Activated CD8-positive, alpha-beta memory T cell treated with anti-CD3 and anti-CD28 coated beads for 24 hours (primary cell): Measurements from ENCODE around the gene C1orf87.
"Not testable (repeated sequence)": the region's sequence is repeated elsewhere in the genome, so short reads cannot be mapped to it uniquely, and the experiment has no call there.

Source experiments
- DNase-seq: peaks from one replicate; pipeline ENCODE4 v3.0.0-alpha.2; 2020

The C1orf87 gene

DNA sequence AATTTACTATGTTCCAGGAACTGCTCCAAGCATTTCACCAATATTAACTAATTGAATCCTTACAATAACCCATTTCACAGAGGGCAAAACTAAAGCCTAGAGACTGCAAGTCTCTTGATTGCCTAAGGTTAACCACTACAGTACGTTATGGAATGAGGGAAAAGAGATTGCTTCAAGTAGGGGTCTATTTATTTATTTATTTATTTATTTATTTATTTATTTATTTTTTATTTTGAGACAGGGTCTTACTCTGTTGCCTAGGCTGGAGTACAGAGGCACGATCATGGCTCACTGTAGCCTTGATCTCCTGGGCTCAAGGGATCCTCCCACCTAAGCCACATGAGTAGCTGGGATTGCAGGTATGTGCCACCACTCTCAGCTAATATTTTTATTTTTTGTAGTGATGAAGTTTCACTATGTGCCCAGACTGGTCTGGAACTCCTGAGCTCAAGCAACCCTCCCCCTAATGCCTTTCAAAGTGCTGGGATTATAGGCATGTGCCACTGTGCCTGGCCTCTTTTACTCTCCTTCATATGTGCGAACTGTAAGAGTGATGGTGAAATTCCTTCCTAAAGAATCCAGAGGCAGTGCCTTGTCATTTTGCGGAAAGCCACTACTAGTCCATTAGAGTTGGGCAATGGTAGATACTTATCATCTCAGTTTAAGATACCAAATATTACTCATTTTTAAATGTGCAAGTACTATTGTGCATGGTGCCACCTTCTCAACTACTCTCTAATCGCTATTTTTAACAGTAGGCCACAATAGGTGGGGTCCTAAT, 81.3 kb downstream of the C1orf87 start:
- no peak for DNase-seq

DNA sequence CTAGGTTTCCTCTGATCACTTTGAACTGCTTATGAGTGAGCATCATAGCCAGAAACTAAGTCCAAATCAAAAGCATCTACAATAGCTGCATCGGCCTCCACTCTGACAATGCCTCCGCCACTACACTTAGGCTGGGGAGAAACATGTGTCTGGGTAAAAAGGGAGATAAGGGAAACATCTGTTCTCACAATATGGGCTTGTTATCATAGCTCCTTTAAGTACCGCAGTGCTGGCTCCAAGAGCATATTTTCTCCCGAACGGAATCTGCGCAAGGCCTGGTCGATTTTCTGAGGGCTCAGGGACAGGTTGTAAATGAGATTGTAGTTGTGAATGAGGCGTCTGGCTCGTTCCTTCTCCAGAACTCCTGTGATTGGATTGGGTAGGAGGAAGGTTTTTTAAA, 83.1 kb downstream of the C1orf87 start:
- DNase-seq: no peak

DNA sequence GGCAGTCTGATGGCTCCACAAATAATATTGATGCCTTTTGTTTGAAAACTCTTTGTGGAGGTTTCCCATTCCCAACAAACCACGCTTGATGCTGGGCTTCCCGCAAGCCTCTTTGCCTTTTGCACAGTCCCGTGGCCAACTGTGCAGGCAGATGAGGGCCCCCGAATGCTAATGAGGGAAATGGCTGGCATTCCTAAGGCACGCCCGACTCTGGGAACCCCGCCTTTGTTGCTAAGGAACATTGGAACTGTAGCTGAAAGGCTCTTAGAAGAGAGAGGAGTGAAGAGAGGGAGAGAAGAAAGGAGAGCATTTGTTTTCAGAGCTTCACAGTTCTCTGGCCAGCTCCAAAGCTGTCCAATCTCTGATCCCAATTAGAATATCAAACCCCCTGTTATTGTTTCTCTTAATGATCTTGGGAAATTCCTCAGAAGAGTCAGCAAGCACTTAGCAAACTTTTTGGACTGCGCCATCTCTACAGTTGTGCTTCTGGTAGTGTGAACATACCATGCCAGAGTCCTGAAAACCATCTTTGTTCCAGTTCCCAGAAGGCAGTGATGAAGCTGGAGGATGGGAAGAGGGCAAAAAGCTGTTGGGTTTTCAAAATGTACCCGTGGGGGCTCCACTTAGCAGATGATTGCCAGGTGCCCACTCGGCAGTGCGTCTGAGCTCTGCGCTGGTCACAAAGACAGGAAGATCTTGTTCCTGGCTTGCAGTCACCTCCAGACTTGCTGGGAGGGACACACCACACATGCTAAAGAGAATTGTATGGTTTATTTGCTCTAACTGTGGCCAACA, 86.9 kb downstream of the C1orf87 start:
- DNase-seq: no peak

DNA sequence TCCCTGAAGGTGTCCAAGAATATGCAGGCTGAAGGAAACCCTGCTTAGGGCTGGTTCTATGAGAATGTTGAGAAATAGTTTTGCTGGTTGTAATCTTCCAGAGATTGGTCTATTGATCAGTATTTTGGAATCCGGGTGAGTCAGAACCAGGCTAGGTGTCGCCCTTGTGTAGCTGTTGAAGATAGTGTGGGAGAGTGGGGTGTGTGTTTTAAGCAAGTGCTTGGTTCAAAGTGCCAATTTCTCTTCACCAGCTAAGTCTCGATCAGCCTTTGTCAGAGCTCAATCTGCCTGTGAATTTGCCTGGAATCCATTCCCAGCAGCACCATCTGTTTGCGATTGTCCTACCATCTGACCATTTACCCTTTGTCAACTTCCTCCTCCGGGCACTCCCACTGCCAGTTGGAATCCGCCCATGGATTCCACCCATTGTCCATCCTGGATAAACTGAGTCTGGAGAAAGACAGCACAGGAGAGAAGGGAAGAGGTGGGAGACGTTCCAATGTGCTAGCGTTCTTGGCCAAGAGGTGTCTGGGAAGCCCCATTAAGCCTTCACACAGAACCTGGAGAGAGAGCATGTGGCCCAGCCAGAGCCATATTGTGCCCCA, 87.6 kb downstream of the C1orf87 start:
- no peak for DNase-seq

DNA sequence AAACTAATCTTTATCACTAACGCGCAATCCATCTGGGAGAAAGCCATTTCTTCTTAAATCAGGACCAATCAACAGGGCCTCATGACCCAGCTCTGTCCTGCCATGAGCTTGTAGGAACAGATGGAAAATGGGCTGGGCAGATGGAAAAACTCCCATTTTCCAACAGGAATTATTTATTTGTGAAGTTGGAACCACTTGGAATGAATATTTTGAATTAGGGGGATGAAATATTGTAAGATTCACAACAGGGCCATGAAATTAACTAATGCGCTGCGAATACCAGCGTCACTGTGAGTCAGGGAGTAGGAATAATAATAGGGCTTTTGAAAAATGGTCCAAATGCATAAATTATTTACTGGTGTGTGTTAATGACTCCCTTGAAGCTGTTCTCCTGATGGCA, 93.9 kb downstream of the C1orf87 start:
- no peak for DNase-seq

DNA sequence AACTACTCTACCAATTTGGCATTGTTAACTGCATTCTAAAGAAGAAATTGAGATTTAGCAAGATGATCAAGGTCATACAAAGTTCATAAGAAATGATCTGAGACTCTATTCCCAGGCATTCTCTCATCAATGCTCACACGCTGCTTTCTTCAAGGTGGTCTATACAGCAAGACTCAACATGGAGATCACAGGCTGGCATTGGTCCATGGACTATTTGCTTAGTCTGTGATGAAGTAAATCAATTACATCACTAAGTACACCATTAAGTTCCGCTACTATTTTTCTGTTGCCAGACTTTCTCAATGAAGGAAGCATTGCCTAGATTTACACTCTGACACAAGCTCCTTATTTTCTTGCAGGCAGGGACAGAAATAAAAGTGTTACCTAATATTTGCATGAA, 95.1 kb downstream of the C1orf87 start:
- no peak for DNase-seq

DNA sequence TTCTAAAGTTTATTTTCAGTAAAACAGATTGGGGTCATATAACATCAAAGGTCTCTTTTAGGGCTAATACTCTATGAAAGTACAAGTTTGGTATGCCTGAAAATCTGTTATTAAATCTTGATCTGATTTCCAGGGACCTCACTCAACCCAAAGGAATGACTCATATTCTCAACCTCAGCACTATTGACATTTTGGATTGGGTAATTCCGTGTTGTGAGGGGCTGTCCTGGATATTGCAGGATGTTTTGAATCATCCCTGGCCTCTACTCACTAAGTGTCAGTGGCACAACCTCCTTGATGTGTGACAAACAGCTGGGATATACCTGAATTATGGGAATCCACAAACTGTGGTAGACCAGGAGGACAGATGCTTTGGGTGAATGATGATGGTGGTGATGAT, 95.5 kb downstream of the C1orf87 start:
- DNase-seq: no peak

DNA sequence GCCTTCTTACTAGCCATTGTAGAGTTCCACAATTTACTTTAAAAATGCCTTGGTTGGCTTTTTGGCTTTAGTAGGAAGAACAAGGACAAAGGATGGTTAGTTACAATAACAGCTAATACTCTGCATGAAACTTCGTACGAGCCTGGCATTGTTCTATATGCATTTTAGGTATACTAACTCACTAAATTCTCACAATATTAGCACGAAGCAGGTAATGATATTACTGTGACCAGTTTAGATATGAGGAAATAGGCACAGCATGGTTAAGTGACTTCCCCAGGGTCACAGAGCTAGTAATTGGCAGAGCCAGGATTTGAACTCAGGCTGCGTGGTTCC, 96.5 kb downstream of the C1orf87 start:
- no peak for DNase-seq

DNA sequence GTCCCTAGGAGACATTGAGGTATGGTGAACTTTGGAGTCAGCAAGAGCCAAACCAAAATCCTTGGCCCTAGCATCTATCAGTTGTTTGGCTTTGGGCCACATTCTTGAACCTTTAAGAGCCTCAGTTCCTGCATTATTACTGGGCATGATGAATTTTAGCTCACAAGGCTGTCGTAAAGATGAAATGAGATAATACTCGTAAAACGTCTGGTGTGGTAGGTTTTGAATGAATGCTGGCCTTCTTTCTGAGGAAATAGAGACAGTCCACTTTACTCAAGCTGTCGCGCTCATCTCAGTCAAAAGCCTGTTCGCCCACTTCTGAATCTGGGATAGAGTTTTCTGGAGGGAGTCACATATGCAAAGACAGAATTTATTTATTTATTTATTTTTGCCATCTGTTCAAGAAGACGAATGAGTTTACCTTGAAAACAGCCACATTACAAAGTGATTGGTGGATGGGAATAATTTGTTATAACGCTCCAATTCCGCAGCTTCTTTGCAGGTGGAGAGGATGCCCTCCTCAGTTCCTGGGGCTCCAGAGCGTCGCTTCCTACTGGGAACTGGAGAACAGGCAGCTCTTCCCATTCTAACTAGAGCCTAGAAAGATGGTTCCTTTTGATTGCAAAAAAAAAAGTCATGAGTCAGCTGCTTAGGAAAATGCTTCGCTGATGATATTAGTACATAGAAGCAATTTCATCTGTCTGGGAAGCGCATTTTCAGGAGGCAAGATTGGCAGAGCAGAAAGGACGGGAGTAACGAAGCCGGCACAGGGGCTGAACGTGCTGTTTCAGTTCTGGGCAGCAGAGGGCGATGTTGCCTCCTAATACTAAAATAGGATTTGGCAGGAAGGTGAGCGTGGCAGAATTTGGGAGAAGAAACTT, 97.1 kb downstream of the C1orf87 start:
- DNase-seq: peak; percentile 78

DNA sequence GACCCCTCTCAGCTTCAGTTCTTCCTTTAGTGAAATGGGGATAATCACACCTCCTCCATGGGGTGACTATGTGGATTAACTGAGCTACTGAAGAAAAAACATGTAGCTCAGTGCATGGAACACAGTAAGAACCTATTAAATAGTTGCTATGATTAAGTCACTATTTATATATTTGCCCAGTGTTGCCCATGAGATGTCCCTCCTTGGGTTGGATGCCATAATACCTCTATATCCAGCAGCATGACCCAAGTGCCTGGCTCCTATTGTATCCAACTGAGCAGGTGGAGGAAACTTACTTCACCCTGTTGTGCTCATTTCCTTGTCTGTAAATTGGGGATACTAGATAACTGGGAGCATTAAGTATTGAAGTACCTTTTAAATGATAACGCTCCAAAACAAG, 99.9 kb downstream of the C1orf87 start:
- DNase-seq: no peak

DNA sequence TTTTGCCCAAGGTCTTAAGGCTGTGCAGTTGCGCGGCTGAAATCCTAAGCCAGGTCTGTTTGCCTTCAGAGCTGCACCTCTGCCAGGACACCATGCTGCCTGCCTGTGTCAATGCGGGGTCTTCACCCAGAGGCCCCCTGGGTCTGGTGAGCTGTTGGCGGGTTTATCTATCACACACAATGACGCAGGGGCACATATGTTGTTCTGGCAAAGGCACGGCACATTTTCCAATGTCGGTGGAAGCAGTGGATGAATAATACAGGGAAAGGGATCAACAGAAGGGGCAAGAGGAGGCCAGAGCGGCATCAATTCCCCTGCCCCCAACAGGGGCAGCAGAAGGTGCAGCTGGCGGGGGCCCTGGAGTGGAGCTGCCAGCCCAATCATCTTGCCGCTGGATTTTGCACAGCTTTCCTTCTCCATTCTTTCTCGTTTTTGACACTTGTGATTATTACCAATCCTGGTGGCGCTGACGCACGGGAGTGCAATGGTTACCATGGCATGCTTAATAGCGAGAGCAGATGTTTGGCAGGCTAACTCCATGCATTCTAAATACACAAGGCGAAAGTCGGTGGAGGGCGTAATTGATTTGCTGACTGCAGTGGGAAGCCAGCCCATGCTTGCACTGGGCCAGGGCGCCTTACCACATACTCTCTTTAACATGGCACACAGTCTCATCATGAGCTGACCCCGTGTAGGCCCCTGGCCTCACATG, 101.2 kb downstream of the C1orf87 start:
- DNase-seq: no peak

DNA sequence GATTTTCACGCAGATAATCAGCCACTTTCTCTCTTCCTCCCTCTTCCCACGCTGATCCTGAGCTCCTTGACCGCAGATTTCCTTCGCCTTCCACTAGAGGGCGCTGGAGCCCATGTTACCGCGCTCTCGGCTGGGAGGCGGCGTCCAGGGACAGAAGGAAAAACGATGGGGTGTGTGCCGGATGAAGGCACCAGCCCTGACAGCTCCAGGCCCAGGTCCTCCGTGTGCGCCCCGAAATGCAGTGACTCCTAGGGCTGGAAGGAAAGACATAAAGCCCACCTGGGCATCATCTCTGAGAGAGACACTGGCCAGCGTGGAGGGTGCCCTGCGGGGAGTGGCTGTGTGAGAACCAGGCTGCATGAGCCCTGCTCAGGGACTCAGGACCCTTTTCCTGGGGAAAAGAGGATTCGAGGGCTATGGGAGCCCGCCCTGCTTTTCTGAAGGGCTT, 102.1 kb downstream of the C1orf87 start:
- DNase-seq: peak; percentile 78

DNA sequence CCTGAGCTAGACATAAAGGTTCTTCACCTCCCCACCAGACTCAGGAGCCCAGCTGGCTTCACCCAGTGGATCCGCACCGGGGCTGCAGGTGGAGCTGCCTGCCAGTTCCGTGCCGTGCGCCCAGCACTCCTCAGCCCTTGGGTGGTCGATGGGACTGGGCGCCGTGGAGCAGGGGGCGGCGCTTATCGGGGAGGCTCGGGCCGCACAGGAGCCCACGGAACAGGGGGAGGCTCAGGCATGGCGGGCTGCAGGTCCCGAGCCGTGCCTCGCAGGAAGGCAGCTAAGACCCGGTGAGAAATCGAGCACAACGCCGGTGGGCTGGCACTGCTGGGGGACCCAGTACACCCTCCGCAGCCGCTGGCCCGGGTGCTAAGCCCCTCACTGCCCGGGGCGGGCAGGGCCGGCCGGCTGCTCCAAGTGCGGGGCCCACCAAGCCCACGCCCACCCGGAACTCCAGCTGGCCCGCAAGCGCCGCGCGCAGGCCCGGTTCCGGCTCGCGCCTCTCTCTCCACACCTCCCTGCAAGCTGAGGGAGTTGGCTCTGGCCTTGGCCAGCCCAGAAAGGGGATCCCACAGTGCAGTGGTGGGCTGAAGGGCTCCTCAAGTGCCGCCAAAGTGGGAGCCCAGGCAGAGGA, 103.9 kb downstream of the C1orf87 start:
- DNase-seq: not testable (repeated sequence)

DNA sequence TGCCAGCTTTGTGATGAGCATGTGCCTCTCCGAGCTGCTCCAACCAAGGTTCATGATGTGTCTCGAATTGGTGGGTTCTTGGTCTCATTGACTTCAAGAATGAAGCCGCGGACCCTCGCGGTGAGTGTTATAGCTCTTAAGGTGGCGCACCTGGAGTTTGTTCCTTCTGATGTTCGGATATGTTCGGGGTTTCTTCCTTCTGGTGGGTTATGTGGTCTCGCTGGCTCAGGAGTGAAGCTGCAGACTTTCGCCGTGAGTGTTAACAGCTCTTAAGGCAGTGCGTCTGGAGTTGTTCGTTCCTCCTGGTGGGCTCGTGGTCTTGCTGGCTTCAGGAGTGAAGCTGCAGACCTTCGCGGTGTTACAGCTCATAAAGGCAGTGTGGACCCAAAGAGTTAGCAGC, 104.8 kb downstream of the C1orf87 start:
- DNase-seq: not testable (repeated sequence)

DNA sequence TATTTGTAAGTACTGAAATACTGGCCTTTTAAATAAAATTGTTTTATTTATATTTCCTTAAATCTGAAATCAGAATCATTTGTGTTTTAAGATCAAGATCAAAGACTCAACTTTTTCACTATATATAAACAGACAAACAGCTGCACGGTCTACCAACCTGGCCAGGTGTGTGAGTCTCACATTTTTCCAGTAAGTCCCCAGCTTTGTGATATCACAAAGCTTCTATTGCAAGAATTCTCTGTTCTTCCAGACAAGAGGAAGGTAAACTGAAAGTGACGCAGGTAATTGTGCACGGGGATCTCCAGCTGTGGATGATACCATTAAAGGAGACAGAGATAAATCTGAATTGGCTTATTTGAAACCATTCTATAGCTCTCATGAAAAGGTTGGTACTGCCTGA, 105.8 kb downstream of the C1orf87 start:
- DNase-seq: no peak

DNA sequence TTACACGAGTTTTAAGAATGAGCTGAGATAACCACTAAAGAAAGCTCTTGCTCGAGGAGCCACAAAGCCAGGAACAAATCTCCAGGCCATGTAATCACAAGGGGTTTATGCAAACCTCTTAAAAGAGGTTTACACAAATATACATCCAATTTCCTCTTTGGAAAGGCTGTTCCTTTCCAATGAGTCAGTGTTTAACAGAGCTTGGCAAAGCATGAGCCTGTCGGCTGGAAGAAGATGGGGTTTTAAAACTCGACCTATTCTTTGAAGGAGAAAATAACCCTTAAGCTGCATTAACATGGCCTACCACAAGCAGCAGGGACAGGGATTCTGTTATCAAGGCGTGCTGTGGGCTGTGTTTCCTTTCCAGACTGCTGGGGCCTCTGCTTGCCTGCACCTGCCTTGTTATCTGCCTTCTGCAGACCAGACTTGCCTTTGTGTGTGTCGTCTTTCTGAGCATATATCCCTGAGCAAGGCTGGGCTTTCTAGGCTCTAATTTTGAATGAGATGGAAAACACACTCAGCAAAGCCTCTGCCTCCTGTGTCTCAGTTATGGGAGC, 106.4 kb downstream of the C1orf87 start:
- no peak for DNase-seq

DNA sequence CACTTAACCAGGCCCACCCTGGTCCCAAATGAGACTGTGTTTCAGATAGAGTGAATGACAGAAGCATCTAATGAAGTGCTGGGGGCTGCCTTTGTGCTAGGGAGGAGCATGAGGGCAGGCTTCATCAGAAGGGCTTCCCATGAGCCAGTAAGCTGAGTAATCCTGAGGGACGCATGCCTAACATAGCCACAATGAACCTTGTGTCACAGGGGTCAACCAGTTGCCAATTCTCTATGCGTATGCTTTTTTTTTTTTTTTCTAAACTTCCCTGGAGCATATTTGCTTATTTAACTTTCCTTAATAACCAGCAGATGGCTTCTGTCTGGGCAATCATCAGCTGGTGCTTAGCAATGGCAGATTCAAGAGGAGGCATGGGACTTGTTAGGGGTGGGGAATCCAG, 121.5 kb downstream of the C1orf87 start:
- DNase-seq: no peak

DNA sequence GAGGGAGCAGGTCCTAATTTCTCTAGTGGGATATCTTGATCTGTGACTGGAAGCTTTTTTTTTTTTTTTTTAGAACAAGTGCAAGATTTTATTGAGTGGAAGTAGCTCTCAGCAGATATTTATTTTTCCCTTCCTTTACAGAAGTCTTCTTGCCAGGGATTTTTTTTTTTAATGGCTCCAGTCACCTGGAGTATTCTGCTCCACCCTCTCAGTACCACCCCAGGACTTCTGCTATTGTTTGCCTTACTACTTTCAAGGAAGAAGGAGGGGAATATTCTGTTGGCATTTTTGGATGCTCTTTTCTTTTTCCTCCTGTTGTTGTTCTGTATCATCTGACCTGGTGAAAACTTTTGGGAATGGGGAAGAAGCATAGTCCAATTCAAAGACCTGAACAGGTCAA, 123.9 kb downstream of the C1orf87 start:
- no peak for DNase-seq

DNA sequence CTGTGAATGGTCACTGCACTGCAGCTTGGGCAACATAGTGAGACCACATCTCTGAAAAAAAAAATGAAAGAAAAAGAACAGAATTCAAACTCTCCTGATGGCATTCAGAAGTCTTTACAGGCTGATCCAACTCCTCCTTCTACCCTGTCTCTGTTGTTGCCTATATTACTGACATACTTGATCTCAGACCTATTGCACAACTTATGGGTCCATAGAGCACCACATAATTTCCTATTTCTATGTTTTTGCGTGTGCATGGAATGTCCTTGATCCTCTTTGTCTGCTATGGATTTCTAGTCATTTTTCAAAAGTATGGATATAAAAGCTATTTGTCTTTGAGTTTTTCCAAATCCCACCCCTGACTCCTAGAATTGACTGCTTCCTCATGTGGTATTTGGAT, 124.6 kb downstream of the C1orf87 start:
- DNase-seq: no peak

DNA sequence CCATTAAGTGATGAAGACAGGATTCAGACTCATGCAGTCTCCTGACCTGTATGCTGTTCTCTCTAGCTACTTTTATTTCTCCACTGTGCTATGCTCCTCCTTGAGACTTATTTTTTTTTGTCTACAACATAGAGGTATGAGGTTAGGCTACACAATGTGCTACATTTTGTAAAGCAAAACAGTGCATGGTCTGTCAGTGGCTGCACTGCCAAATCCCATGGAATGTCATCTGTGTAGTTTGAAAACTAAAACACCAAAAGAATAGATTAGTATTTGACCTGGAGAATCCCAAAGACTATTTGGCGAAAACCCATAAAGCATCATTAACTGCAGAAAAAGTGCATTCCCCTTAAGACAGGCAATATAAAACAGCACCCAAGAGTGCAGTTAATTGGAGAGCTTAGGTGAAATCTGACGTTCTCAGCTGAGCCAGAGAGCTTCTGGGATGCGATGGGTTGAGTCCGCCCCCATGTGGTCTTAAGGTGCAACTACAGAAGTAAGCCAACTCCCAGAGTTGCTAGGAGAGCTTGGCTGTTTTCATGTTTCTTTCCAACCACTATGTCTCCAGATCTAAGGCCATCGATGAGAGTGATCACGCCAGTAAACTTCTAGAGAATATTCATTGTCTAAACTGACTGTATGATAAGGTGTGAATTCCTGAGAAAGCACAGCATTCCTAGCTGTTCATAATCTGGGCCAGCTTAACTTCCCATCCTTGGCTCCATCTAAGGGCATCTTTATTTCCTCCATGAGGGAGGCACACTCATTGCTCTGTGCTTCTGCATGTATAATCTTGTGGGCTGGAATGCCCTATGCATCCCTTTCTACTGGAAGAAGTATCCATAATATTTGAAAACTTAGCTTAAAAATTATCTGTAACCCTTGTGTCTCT, 126.3 kb downstream of the C1orf87 start:
- DNase-seq: peak; percentile 64
